ENCODE data around the gene TFF3. TPM values are rescaled to one million over a fixed set of nuclear protein-coding genes. Genes with fewer than 3 reads are reported as not detected.

Gene TFF3
- total and polyA plus RNA-seq, 2 of the 4 experiments (the other 2 are of a cell fraction), result not detected

DNA sequence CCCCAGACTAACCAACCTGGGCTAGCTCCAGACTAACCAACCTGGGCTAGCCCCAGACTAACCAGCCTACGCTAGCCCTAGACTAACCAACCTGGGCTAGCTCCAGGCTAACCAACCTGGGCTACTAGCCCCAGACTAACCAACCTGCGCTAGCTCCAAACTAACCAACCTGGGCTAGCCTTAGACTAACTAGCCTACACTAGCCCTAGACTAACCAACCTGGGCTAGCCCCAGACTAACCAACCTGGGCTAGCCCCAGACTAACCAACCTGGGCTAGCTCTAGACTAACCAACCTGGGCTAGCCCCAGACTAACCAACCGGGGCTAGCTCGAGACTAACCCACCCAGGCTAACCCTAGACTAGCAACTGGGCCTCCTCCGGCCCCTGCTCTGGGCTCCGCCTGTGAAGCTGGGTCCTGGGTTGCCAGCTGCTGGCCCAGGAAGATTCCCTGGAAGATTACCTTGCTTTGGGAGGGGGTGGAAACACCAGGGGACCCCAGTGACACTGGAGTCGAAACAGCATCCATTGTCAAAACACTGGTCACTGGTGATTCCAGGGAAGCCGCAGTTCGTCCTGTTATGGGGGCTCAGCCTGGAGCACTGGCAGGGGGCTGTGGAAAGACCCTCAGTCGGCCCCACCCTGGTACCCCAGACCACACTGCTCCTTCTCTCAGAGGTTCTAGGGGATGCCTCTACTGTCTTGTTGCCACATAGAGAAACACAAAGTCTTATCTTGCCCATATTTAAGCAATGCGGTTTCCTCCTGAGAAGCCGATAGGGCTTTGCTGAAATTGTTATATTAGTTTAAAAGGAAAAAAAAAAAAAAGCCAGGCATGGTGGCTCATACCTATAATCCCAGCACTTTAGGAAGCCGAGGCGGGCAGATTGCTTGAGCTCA is 34.5 kb upstream of the TFF3 start:
- CTCF ChIA-PET, result no interaction called here
- Histone ChIP-seq H3K56ac (ENCODE audit: extremely low read depth, insufficient read depth, low read length) (no peak overlapping the region), H3K27me3 (ENCODE audit: control insufficient read depth, insufficient read depth, low read length) (peaks cover 17% of the 10 kb centered on the region; the same call in 1 of the 2 replicates), H2BK15ac (ENCODE audit: low read depth, low read length) (no peak overlapping the region), H2AK9ac (replicated peaks; ENCODE audit: low read depth, low read length, poor library complexity) (no peak overlapping the region), H3K14ac (replicated peaks; ENCODE audit: low read depth, low read length) (no peak overlapping the region), H3K36me3 (ENCODE audit: control insufficient read depth, insufficient read depth, low read length) (no peaks in the 10 kb centered on the region), H3K18ac (ENCODE audit: low read depth, low read length) (no peak overlapping the region), H3K23ac (ENCODE audit: low read depth, low read length) (no peak overlapping the region), H2BK5ac (ENCODE audit: low read depth, low read length, poor library complexity, severe bottlenecking) (no peak overlapping the region), H3K9me3 (ENCODE audit: control insufficient read depth, insufficient read depth, low read length) (no peaks in the 10 kb centered on the region; the same call in 1 of the 2 replicates), H3K9ac (ENCODE audit: low read depth, low read length) (no peak overlapping the region), H4K8ac (ENCODE audit: low read depth in 2 of 2, low read length in 2 of 2) (no peak overlapping the region), H2BK120ac (ENCODE audit: low read depth, low read length) (no peak overlapping the region), H4K5ac (ENCODE audit: low read depth, low read length) (no peak overlapping the region), H3K4me2 (ENCODE audit: low read depth, low read length) (no peak overlapping the region), H2BK20ac (ENCODE audit: low read depth, low read length) (no peak overlapping the region), H3K79me1 (ENCODE audit: low read depth in 1 of 2, low read length in 2 of 2) (no peaks in the 10 kb centered on the region), H3K4ac (ENCODE audit: low read depth, low read length) (no peak overlapping the region), H3K27ac (ENCODE audit: insufficient read depth, low read length) (no peak overlapping the region), H3K4me3 (ENCODE audit: insufficient read depth, low read depth, low read length) (no peak overlapping the region), H2AK5ac (ENCODE audit: low read depth, low read length) (no peak overlapping the region), H4K91ac (ENCODE audit: insufficient read depth, low read depth, low read length) (no peak overlapping the region), H3K9me1 (ENCODE audit: insufficient read depth, low read length) (no peaks in the 10 kb centered on the region), H4K20me1 (ENCODE audit: insufficient read depth, low read length) (no peaks in the 10 kb centered on the region), H3K4me1 (ENCODE audit: control insufficient read depth, insufficient read depth, low read length) (no peaks in the 10 kb centered on the region), H2AFZ (replicated peaks; ENCODE audit: low read length, poor library complexity) (no peak overlapping the region)
- no TSS peak for BruUV-seq (replicated peaks)
- POLR2A ChIA-PET (ENCODE audit: unreplicated experiment), result no interaction called here
- ATAC-seq (ENCODE audit: low read depth) (no peak), DNase-seq (no peak)
- intact Hi-C loops (cut with micrococcal nuclease) (no loop called here), in situ Hi-C loops (cut with MboI; ENCODE audit: low sequenced_read_pairs) (no loop called here), dilution Hi-C loops (cut with HindIII; ENCODE audit: low sequenced_read_pairs, unreplicated experiment) (no loop called here)
- 80% methylated on average over 1 of the region's 14 CpGs; no CpG with 5 or more reads in 1 of the 2 experiments for WGBS, 2 experiments (ENCODE audit: extremely low coverage in 2 of 2, insufficient read length in 1 of 2)
- TF ChIP-seq RAD21 (IDR thresholded peaks at IDR 0.05; ENCODE audit: low read length), result no peak
- no peak for TF ChIP-seq FOS (IDR thresholded peaks at IDR 0.05; ENCODE audit: low read depth, low read length)
- TF ChIP-seq, protein P1, sequence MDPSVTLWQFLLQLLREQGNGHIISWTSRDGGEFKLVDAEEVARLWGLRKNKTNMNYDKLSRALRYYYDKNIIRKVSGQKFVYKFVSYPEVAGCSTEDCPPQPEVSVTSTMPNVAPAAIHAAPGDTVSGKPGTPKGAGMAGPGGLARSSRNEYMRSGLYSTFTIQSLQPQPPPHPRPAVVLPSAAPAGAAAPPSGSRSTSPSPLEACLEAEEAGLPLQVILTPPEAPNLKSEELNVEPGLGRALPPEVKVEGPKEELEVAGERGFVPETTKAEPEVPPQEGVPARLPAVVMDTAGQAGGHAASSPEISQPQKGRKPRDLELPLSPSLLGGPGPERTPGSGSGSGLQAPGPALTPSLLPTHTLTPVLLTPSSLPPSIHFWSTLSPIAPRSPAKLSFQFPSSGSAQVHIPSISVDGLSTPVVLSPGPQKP (IDR thresholded peaks at IDR 0.05; ENCODE audit: borderline replicate concordance, low read depth, low read length), result no peak
- TF ChIP-seq CEBPB (IDR thresholded peaks at IDR 0.05; ENCODE audit: low read depth, low read length), result no peak
- TF ChIP-seq RCOR1 (IDR thresholded peaks at IDR 0.05; ENCODE audit: insufficient replicate concordance, low read length), result no peak
- TF ChIP-seq MAZ (IDR thresholded peaks at IDR 0.05; ENCODE audit: borderline replicate concordance, low read depth, low read length), result no peak
- no peak for TF ChIP-seq MAFK (IDR thresholded peaks at IDR 0.05; ENCODE audit: low read depth, low read length)
- TF ChIP-seq CHD1 (IDR thresholded peaks at IDR 0.05; ENCODE audit: low read depth, low read length), result no peak
- TF ChIP-seq, protein P2, sequence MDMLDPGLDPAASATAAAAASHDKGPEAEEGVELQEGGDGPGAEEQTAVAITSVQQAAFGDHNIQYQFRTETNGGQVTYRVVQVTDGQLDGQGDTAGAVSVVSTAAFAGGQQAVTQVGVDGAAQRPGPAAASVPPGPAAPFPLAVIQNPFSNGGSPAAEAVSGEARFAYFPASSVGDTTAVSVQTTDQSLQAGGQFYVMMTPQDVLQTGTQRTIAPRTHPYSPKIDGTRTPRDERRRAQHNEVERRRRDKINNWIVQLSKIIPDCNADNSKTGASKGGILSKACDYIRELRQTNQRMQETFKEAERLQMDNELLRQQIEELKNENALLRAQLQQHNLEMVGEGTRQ (IDR thresholded peaks at IDR 0.05; ENCODE audit: low read depth, low read length), result no peak
- no peak for TF ChIP-seq BHLHE40 (IDR thresholded peaks at IDR 0.05; ENCODE audit: low read depth, low read length)
- TF ChIP-seq MXI1 (IDR thresholded peaks at IDR 0.05; ENCODE audit: borderline replicate concordance, low read depth, low read length), result no peak
